Spleen (tissue), 11 donors: ENCODE data around the gene USB1. TPM values are rescaled to one million over a fixed set of nuclear protein-coding genes. Genes with fewer than 3 reads are reported as not detected.

Experiments used
- DNase-seq: peaks from one replicate; pipeline ENCODE4 v3.0.0-alpha.2; 2020
- H3K27ac ChIP-seq, 8 donors: fragments of 200-600 bp; sonication (generic) in 7 of 8; 1 replicate in 4 of 8; 2 replicates in 4 of 8; pipeline versions ENCODE4 v1.5.0 to v1.8.0; 2016 to 2021; ENCODE audit warnings: inconsistent platforms in 4 of 8, mild to moderate bottlenecking in 4 of 8, moderate library complexity in 1 of 8
- H3K27me3 ChIP-seq, 7 donors: fragments of 200-600 bp; sonication (generic) in 6 of 7; replicated peaks in 1 of 7; 1 replicate in 4 of 7; 2 replicates in 3 of 7; pipeline versions ENCODE4 v1.5.0 to v1.8.0; 2016 to 2021; ENCODE audit warnings: inconsistent platforms in 3 of 7, mild to moderate bottlenecking in 1 of 7
- H3K36me3 ChIP-seq, 6 donors: fragments of 200-600 bp; sonication (generic) in 5 of 6; 1 replicate in 4 of 6; 2 replicates in 2 of 6; pipeline versions ENCODE4 v1.5.0 to v1.8.0; 2016 to 2021; ENCODE audit warnings: inconsistent platforms in 2 of 6
- H3K4me1 ChIP-seq, 6 donors: fragments of 200-600 bp; sonication (generic) in 5 of 6; 1 replicate in 3 of 6; 2 replicates in 3 of 6; pipeline versions ENCODE4 v1.5.0 to v1.8.0; 2016 to 2021; ENCODE audit warnings: inconsistent platforms in 3 of 6
- H3K4me3 ChIP-seq, 8 donors: fragments of 200-600 bp; sonication (generic) in 7 of 8; 1 replicate in 4 of 8; 2 replicates in 4 of 8; pipeline versions ENCODE4 v1.5.0 to v1.8.0; 2016 to 2021; ENCODE audit warnings: inconsistent platforms in 4 of 8, mild to moderate bottlenecking in 4 of 8, moderate library complexity in 2 of 8
- H3K9me3 ChIP-seq, 8 donors: fragments of 200-600 bp; sonication (generic) in 7 of 8; 1 replicate in 4 of 8; 2 replicates in 4 of 8; pipeline versions ENCODE4 v1.5.0 to v1.8.0; 2016 to 2021; ENCODE audit warnings: inconsistent platforms in 4 of 8
- CTCF ChIP-seq, 11 experiments: fragments of 200-600 bp in 7 of 11; fragments of 450-650 bp in 4 of 11; sonication (generic) in 4 of 11; IDR thresholded peaks in 8 of 11; conservative IDR thresholded peaks in 3 of 11; 1 replicate in 7 of 11; 2 replicates in 4 of 11; pipeline versions ENCODE4 v1.4.0 to v1.8.0; 2016 to 2021; ENCODE audit warnings: antibody characterized with exemption in 11 of 11, inconsistent platforms in 4 of 11, mild to moderate bottlenecking in 1 of 11
- POLR2A ChIP-seq, 3 donors: fragments of 450-650 bp; IDR thresholded peaks; one replicate each; pipeline ENCODE4 v1.5.1; 2017; ENCODE audit warnings: antibody characterized with exemption in 3 of 3, mild to moderate bottlenecking in 1 of 3
- POLR2AphosphoS5 ChIP-seq, 3 donors: sonication (generic); formaldehyde crosslinking; IDR thresholded peaks; one replicate each; pipeline ENCODE4 v1.5.1; 2017; ENCODE audit warnings: antibody characterized with exemption in 3 of 3
- WGBS, 5 donors: extraction: QIAGEN DNeasy Blood & Tissue Kit in 3 of 5; methylation state at CpG; one replicate each; pipeline versions ENCODE4 v1.1.5 to v1.1.7; 2013 to 2018; 5-methylcytosine and 5-hydroxymethylcytosine counted together
- intact Hi-C: fragments of 100-400 bp; cut with DNase I; formaldehyde crosslinking; loops from one replicate; pipeline ENCODE4 v1.15.0; 2023; ENCODE audit warnings: low total_unique reads
- polyA plus RNA-seq, 3 donors: library from polyadenylated mRNA; stranded (reverse); fragments of 200-250 nt; gene quantifications; one replicate each; pipeline ENCODE4 v1.2.1, GENCODE V29; 2013
- total RNA-seq, 7 donors: library from RNA; depleted of rRNA in 3 of 7; stranded (reverse); fragments of >200 nt in 3 of 7; fragmentation: NEBNext Ultra II Directional in 4 of 7; extraction: Animal tissue kit (Norgen Biotek cat#: 25700) in 4 of 7; gene quantifications; one replicate each; pipeline versions ENCODE4 v1.1.0 to v1.2.1, GENCODE V29; 2016 to 2021
- donor health status: healthy with polysubstance abuse.
- donor health status: DM: no; HTN: no; CAD: no; lungs with moderate emphysema.
- donor health status: DM: no; HTN: no; CAD: no.
- donor health status: Bipolar disorder and iron deficiency.
- donor health status: healthy.
- donor health status: DM: no; HTN: no; CAD: no.
- donor health status: DM: yes; HTN: yes; CAD: no.

USB1 gene
- total and polyA plus RNA-seq, 10 donors, result 17.7 to 78.4 (median 46.9) TPM

GRCh38 chr16:57994778-57995177 lies 6.4 kb upstream of the USB1 start:
- 3 to 26% (median 10%) methylated on average over 4 of the region's 4 CpGs for WGBS, 5 donors
- DNase-seq, result peak; percentile 92
- peak overlapping the region in 6 of 8 donors; percentile 9 to 64 (median 28) for H3K27ac ChIP-seq
- peaks cover 7 to 52% (median 29%) of the 10 kb centered on the region in 6 donors for H3K36me3 ChIP-seq
- H3K4me3 ChIP-seq, result no peak overlapping the region
- H3K4me1 ChIP-seq, result peaks cover 21 to 70% (median 56%) of the 10 kb centered on the region in 6 donors
- no peaks in the 10 kb centered on the region for H3K27me3 ChIP-seq
- TF ChIP-seq CTCF (IDR thresholded peaks at IDR 0.05 in 8 of 11, conservative IDR thresholded peaks at IDR 0.05 in 3 of 11) (peak in 8 of 11 experiments; percentile 30 to 70 (median 52)), POLR2AphosphoS5 (IDR thresholded peaks at IDR 0.05) (peak in 1 of 3 donors; percentile 56), POLR2A (IDR thresholded peaks at IDR 0.05) (no peak)
- H3K9me3 ChIP-seq, result no peaks in the 10 kb centered on the region
- intact Hi-C loops, result no loop called here

- Histone ChIP-seq H3K9me3 (no peaks in the 10 kb centered on the region), H3K36me3 (peaks cover 7 to 52% (median 29%) of the 10 kb centered on the region in 6 donors), H3K4me1 (peaks cover 21 to 74% (median 59%) of the 10 kb centered on the region in 6 donors), H3K27me3 (no peaks in the 10 kb centered on the region), H3K27ac (peak overlapping the region in 4 of 8 donors; percentile 26 to 64 (median 32)), H3K4me3 (no peak overlapping the region)
- DNase-seq, result peak; percentile 72
- TF ChIP-seq CTCF (IDR thresholded peaks at IDR 0.05 in 8 of 11, conservative IDR thresholded peaks at IDR 0.05 in 3 of 11), result no peak
- TF ChIP-seq POLR2AphosphoS5 (IDR thresholded peaks at IDR 0.05), result peak in 1 of 3 donors; percentile 4
- TF ChIP-seq POLR2A (IDR thresholded peaks at IDR 0.05), result no peak
- intact Hi-C loops, result no loop called here
- WGBS, 5 donors, result 90 to 94% (median 92%) methylated on average over 16 to 18 of the region's 18 CpGs
Measured at GRCh38 chr16:57995721-57996405, 5.3 kb upstream of the USB1 start.

- intact Hi-C loops, result no loop called here
- H3K36me3 ChIP-seq, result peaks cover 7 to 52% (median 29%) of the 10 kb centered on the region in 6 donors
Measured at GRCh38 chr16:57996406-57997175, 4.6 kb upstream of the USB1 start.

More at GRCh38 chr16:57996406-57997175, 4.6 kb upstream of the USB1 start:
- H3K27me3 ChIP-seq, result no peaks in the 10 kb centered on the region
- 96 to 98% (median 97%) methylated on average over 34 to 62 of the region's 62 CpGs for WGBS, 5 donors
- H3K4me3 ChIP-seq, result no peak overlapping the region
- DNase-seq, result peak; percentile 78
- TF ChIP-seq CTCF (IDR thresholded peaks at IDR 0.05 in 8 of 11, conservative IDR thresholded peaks at IDR 0.05 in 3 of 11) (no peak), POLR2AphosphoS5 (IDR thresholded peaks at IDR 0.05) (peak in 1 of 3 donors; percentile 40)
- no peaks in the 10 kb centered on the region for H3K9me3 ChIP-seq
- H3K4me1 ChIP-seq, result peaks cover 21 to 82% (median 63%) of the 10 kb centered on the region in 6 donors
- peak overlapping the region in 2 of 8 donors; percentile 64 to 96 for H3K27ac ChIP-seq
